ENCODE data around the gene GLUD2. TPM values are rescaled to one million over a fixed set of nuclear protein-coding genes. Genes with fewer than 3 reads are reported as not detected.

The GLUD2 gene
- total RNA-seq, 1 experiment from 2014 or later: 0.22 TPM

GRCh38 chrX:121011254-121011653 lies 36.2 kb upstream of the GLUD2 start:
- Histone ChIP-seq H3K9me2 (ENCODE audit: insufficient read depth) (no peaks in the 10 kb centered on the region), H4K20me1 (ENCODE audit: insufficient read depth) (no peaks in the 10 kb centered on the region), H3K4me2 (ENCODE audit: low read length) (no peak overlapping the region), H3K4me1 (ENCODE audit: control insufficient read depth in 1 of 2, insufficient read depth in 2 of 2, low read length in 2 of 2) (no peaks in the 10 kb centered on the region), H3K36me3 (ENCODE audit: control insufficient read depth in 1 of 2, insufficient read depth in 2 of 2, low read length in 2 of 2) (no peaks in the 10 kb centered on the region), H3K27ac (ENCODE audit: low read depth, low read length) (no peak overlapping the region), H2AFZ (ENCODE audit: low read depth, low read length, poor library complexity, severe bottlenecking) (no peak overlapping the region), H3K4me3 (replicated peaks in 1 of 2; ENCODE audit: low read depth in 1 of 2, low read length in 2 of 2) (no peak overlapping the region), H3K9ac (ENCODE audit: low read length) (no peak overlapping the region), H3K27me3 (ENCODE audit: insufficient read depth, low read length) (no peaks in the 10 kb centered on the region), H3K79me2 (ENCODE audit: insufficient read depth, low read length) (no peaks in the 10 kb centered on the region), H3K9me3 (ENCODE audit: control insufficient read depth in 1 of 2, insufficient read depth in 1 of 2, low read depth in 1 of 2, low read length in 2 of 2) (no peaks in the 10 kb centered on the region)
- no peak for ATAC-seq
- RAD21 ChIA-PET (ENCODE audit: low non-redundant PET in 1 of 2, low total read pairs in 2 of 2, uncharacterized antibody in 2 of 2, unreplicated experiment in 2 of 2): no interaction called here
- intact Hi-C loops (cut with micrococcal nuclease): no loop called here
- no peak for TF ChIP-seq ZFX (IDR thresholded peaks at IDR 0.05)
- BruUV-seq (replicated peaks): no TSS peak
- POLR2A ChIA-PET: interaction anchor here (0.7 kb wide), 1 partner anchor 17 kb away, joined by 3 read pairs; no protein-coding TSS in a partner anchor
- CTCF ChIA-PET: no interaction called here
- no peak for DNase-seq (ENCODE audit: low read depth, low spot score)

DNA sequence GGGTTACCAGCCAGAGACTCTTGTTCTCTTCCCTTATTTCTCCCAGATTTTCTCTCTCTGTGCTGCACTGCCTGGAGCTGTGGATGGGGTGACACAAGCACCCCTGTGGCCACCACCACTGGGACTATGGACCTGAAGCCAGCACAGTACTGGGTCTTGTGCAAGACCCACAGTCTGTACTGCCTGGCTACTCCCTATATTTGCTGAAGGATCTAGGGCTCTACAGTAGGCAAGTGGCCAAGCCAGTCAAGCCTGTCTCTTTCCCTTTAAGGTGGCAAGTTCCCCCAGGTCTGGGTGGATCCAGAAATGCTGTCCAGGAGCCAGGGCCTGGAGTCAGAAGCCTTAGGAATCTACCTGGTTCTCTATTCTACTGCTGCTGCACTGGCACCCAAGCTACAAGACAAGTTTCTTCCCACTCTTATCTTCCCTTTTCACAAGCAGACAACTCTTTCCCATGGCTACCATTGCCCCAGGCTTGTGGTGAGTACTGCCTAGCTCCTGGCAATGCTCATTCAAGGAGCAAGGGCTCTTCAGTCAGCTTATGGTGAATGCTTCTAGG lies 33.4 kb upstream of the GLUD2 start:
- Histone ChIP-seq H3K27ac (ENCODE audit: low read depth, low read length) (no peak overlapping the region), H3K9me3 (ENCODE audit: control insufficient read depth in 1 of 2, insufficient read depth in 1 of 2, low read depth in 1 of 2, low read length in 2 of 2) (no peaks in the 10 kb centered on the region), H3K9ac (ENCODE audit: low read length) (no peak overlapping the region), H3K36me3 (ENCODE audit: control insufficient read depth in 1 of 2, insufficient read depth in 2 of 2, low read length in 2 of 2) (no peaks in the 10 kb centered on the region), H3K79me2 (ENCODE audit: insufficient read depth, low read length) (no peaks in the 10 kb centered on the region), H3K9me2 (ENCODE audit: insufficient read depth) (no peaks in the 10 kb centered on the region), H2AFZ (ENCODE audit: low read depth, low read length, poor library complexity, severe bottlenecking) (no peak overlapping the region), H3K4me3 (replicated peaks in 1 of 2; ENCODE audit: low read depth in 1 of 2, low read length in 2 of 2) (no peak overlapping the region), H4K20me1 (ENCODE audit: insufficient read depth) (no peaks in the 10 kb centered on the region), H3K27me3 (ENCODE audit: insufficient read depth, low read length) (no peaks in the 10 kb centered on the region), H3K4me2 (ENCODE audit: low read length) (no peak overlapping the region), H3K4me1 (ENCODE audit: control insufficient read depth in 1 of 2, insufficient read depth in 2 of 2, low read length in 2 of 2) (no peaks in the 10 kb centered on the region)
- no peak for ATAC-seq
- intact Hi-C loops (cut with micrococcal nuclease): no loop called here
- no peak for DNase-seq (ENCODE audit: low read depth, low spot score)
- ChIA-PET CTCF (no interaction called here), POLR2A (no interaction called here), RAD21 (ENCODE audit: low non-redundant PET in 1 of 2, low total read pairs in 2 of 2, uncharacterized antibody in 2 of 2, unreplicated experiment in 2 of 2) (no interaction called here)
- no TSS peak for BruUV-seq (replicated peaks)
- no peak for TF ChIP-seq JUND (IDR thresholded peaks at IDR 0.05)
- no peak for TF ChIP-seq RAD21 (IDR thresholded peaks at IDR 0.05; ENCODE audit: low read depth)
- TF ChIP-seq, protein P1, sequence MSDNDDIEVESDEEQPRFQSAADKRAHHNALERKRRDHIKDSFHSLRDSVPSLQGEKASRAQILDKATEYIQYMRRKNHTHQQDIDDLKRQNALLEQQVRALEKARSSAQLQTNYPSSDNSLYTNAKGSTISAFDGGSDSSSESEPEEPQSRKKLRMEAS (IDR thresholded peaks at IDR 0.05): no peak
- TF ChIP-seq, protein P2, sequence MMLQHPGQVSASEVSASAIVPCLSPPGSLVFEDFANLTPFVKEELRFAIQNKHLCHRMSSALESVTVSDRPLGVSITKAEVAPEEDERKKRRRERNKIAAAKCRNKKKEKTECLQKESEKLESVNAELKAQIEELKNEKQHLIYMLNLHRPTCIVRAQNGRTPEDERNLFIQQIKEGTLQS (IDR thresholded peaks at IDR 0.05): no peak
- TF ChIP-seq POLR2AphosphoS5 (IDR thresholded peaks at IDR 0.05; ENCODE audit: low read depth, low read length): no peak
- TF ChIP-seq TCF7L2 (IDR thresholded peaks at IDR 0.05; ENCODE audit: borderline replicate concordance, extremely low read depth, insufficient read depth, insufficient read length): no peak
- no peak for TF ChIP-seq CTCF (IDR thresholded peaks at IDR 0.05 in 2 of 3, conservative IDR thresholded peaks at IDR 0.05 in 1 of 3; ENCODE audit: borderline replicate concordance in 1 of 3, insufficient read depth in 1 of 3, low read depth in 2 of 3, low read length in 2 of 3)
- TF ChIP-seq SIN3A (IDR thresholded peaks at IDR 0.05; ENCODE audit: low read depth): no peak
- TF ChIP-seq ZFX (IDR thresholded peaks at IDR 0.05): no peak
- no peak for TF ChIP-seq EZH2 (IDR thresholded peaks at IDR 0.05)
- TF ChIP-seq, protein P3, sequence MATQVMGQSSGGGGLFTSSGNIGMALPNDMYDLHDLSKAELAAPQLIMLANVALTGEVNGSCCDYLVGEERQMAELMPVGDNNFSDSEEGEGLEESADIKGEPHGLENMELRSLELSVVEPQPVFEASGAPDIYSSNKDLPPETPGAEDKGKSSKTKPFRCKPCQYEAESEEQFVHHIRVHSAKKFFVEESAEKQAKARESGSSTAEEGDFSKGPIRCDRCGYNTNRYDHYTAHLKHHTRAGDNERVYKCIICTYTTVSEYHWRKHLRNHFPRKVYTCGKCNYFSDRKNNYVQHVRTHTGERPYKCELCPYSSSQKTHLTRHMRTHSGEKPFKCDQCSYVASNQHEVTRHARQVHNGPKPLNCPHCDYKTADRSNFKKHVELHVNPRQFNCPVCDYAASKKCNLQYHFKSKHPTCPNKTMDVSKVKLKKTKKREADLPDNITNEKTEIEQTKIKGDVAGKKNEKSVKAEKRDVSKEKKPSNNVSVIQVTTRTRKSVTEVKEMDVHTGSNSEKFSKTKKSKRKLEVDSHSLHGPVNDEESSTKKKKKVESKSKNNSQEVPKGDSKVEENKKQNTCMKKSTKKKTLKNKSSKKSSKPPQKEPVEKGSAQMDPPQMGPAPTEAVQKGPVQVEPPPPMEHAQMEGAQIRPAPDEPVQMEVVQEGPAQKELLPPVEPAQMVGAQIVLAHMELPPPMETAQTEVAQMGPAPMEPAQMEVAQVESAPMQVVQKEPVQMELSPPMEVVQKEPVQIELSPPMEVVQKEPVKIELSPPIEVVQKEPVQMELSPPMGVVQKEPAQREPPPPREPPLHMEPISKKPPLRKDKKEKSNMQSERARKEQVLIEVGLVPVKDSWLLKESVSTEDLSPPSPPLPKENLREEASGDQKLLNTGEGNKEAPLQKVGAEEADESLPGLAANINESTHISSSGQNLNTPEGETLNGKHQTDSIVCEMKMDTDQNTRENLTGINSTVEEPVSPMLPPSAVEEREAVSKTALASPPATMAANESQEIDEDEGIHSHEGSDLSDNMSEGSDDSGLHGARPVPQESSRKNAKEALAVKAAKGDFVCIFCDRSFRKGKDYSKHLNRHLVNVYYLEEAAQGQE (IDR thresholded peaks at IDR 0.05; ENCODE audit: low read depth): no peak
- no peak for TF ChIP-seq FOSL1 (IDR thresholded peaks at IDR 0.05; ENCODE audit: low read depth)
